OCI-LY3 (cell line): ENCODE results near the gene COL4A4.

Experiments used
- H2AFZ ChIP-seq: fragments of 200-600, 300-600 bp; shearing (Covaris generic); 2 replicates; pipeline ENCODE4 v1.6.0; 2014; ENCODE audit warnings: antibody characterized with exemption, low read depth, low read length
- H3K27ac ChIP-seq: fragments of 200-600, 300-600 bp; sonication (generic); 2 replicates; pipeline ENCODE4 v1.5.1; 2014; ENCODE audit warnings: mild to moderate bottlenecking, low read length, moderate library complexity, mixed read lengths
- H3K27me3 ChIP-seq: fragments of 200-600, 300-600 bp; sonication (generic); 2 replicates; pipeline ENCODE4 v1.6.1; 2014; ENCODE audit warnings: low read depth, low read length, mixed read lengths
- H3K36me3 ChIP-seq: fragments of 200-600, 300-600 bp; sonication (generic); replicated peaks from 2 replicates; pipeline ENCODE3; 2014; ENCODE audit warnings: low read depth, low read length, mixed read lengths
- H3K4me1 ChIP-seq: fragments of 300-600, 200-600 bp; sonication (generic); 2 replicates; pipeline ENCODE4 v1.6.1; 2014; ENCODE audit warnings: low read length, mixed read lengths
- H3K4me2 ChIP-seq: fragments of 200-600, 300-600 bp; sonication (generic); 2 replicates; pipeline ENCODE4 v1.6.1; 2014; ENCODE audit warnings: low read length, mixed read lengths
- H3K4me3 ChIP-seq: fragments of 300-600, 200-600 bp; sonication (generic); 2 replicates; pipeline ENCODE4 v1.5.1; 2014; ENCODE audit warnings: antibody characterized with exemption, mild to moderate bottlenecking, low read length, moderate library complexity
- H3K79me2 ChIP-seq: fragments of 300-600, 200-600 bp; shearing (Covaris generic); 2 replicates; pipeline ENCODE4 v1.6.1; 2014; ENCODE audit warnings: mild to moderate bottlenecking, low read length, mixed read lengths
- H3K9ac ChIP-seq: fragments of 300-600, 200-600 bp; shearing (Covaris generic); 2 replicates; pipeline ENCODE4 v1.6.0; 2014; ENCODE audit warnings: mild to moderate bottlenecking, low read length, moderate library complexity
- H3K9me3 ChIP-seq: fragments of 200-600, 300-600 bp; shearing (Covaris generic); 2 replicates; pipeline ENCODE4 v1.6.1; 2014; ENCODE audit warnings: low read length, mixed read lengths; ENCODE audit not compliant: insufficient read depth
- H4K20me1 ChIP-seq: fragments of 200-600, 300-600 bp; sonication (generic); 2 replicates; pipeline ENCODE4 v1.6.1; 2016; ENCODE audit warnings: low read length, mixed read lengths; ENCODE audit not compliant: insufficient read depth
- EZH2phosphoT487 ChIP-seq: fragments of 200-600 bp; shearing (Covaris generic); IDR thresholded peaks from 2 replicates; pipeline ENCODE4 v1.6.1; 2018; ENCODE audit warnings: antibody characterized with exemption, mixed run types, low read depth
- TF ChIP-seq, protein P1 (sequence below): fragments of 200-600, 300-600 bp; sonication (generic); IDR thresholded peaks from 2 replicates; pipeline ENCODE4 v1.5.1; 2014; ENCODE audit warnings: antibody characterized with exemption, low read length, low read depth

The COL4A4 gene

DNA sequence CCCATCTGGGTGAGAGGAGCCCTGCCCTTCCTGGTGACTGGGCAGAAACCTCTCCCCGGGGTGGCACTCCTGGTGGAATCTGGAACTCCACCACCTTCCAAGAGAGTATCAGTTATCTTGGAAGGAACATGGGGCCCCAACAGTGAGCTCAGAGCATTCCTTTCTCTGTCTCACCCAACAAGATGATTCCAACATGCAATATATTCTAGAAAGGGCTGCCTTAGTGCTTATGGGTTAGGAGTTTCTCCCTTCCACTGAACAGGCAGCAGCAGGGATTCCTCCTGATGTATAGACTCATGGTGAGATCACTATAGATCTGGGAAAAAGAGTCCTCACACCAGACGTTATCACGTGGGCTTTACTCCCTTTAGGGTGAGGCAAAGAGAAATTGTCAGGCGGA is 147.1 kb downstream of the COL4A4 start:
- Histone ChIP-seq H3K9me3 (no peaks in the 10 kb centered on the region), H3K27ac (no peak overlapping the region), H3K4me2 (no peak overlapping the region), H3K4me3 (no peak overlapping the region), H3K27me3 (no peaks in the 10 kb centered on the region), H3K9ac (no peak overlapping the region), H3K4me1 (no peaks in the 10 kb centered on the region), H3K36me3 (no peaks in the 10 kb centered on the region), H2AFZ (no peak overlapping the region), H4K20me1 (no peaks in the 10 kb centered on the region), H3K79me2 (no peaks in the 10 kb centered on the region)
- TF ChIP-seq, protein P1, sequence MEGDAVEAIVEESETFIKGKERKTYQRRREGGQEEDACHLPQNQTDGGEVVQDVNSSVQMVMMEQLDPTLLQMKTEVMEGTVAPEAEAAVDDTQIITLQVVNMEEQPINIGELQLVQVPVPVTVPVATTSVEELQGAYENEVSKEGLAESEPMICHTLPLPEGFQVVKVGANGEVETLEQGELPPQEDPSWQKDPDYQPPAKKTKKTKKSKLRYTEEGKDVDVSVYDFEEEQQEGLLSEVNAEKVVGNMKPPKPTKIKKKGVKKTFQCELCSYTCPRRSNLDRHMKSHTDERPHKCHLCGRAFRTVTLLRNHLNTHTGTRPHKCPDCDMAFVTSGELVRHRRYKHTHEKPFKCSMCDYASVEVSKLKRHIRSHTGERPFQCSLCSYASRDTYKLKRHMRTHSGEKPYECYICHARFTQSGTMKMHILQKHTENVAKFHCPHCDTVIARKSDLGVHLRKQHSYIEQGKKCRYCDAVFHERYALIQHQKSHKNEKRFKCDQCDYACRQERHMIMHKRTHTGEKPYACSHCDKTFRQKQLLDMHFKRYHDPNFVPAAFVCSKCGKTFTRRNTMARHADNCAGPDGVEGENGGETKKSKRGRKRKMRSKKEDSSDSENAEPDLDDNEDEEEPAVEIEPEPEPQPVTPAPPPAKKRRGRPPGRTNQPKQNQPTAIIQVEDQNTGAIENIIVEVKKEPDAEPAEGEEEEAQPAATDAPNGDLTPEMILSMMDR = no peak
- TF ChIP-seq EZH2phosphoT487 = no peak

GRCh38 chr2:227013881-227014280 is 150.1 kb downstream of the COL4A4 start:
- Histone ChIP-seq H3K4me1 (no peaks in the 10 kb centered on the region), H3K36me3 (no peaks in the 10 kb centered on the region)

GRCh38 chr2:227013330-227013729 is 150.7 kb downstream of the COL4A4 start:
- no peak overlapping the region for H3K4me2 ChIP-seq

More at GRCh38 chr2:227013881-227014280, 150.1 kb downstream of the COL4A4 start:
- H2AFZ ChIP-seq = no peak overlapping the region
- no peaks in the 10 kb centered on the region for H3K79me2 ChIP-seq
- no peak overlapping the region for H3K4me3 ChIP-seq
- no peak overlapping the region for H3K27ac ChIP-seq
- TF ChIP-seq, protein P1 = no peak
- no peak for TF ChIP-seq EZH2phosphoT487
- no peak overlapping the region for H3K9ac ChIP-seq
- H3K27me3 ChIP-seq = no peaks in the 10 kb centered on the region
- no peaks in the 10 kb centered on the region for H4K20me1 ChIP-seq
- H3K4me2 ChIP-seq = no peak overlapping the region
- no peaks in the 10 kb centered on the region for H3K9me3 ChIP-seq

DNA sequence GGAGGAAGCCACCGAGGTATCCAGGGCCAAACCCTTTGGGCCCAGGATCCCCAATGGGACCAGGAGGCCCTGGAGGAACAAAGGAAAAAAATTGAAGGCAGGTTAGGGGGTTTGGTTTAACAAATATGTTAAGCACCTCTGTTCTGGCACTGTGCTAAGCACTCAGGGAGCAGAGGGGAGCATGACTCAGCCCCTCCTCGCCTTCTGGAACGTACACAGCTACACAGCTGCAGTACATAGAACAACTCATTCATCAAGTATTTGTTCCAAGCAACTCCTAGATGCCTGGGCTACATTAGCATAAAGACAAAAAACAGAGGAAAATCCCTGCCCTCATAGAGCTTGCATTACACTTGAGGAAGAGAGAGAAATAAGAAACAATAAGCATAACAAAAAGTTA is 153.6 kb downstream of the COL4A4 start:
- Histone ChIP-seq H4K20me1 (no peaks in the 10 kb centered on the region), H3K79me2 (no peaks in the 10 kb centered on the region), H3K4me1 (no peaks in the 10 kb centered on the region), H3K4me3 (no peak overlapping the region), H3K4me2 (no peak overlapping the region), H3K27ac (no peak overlapping the region), H2AFZ (no peak overlapping the region), H3K36me3 (no peaks in the 10 kb centered on the region), H3K9ac (no peak overlapping the region), H3K27me3 (no peaks in the 10 kb centered on the region), H3K9me3 (no peaks in the 10 kb centered on the region)
- TF ChIP-seq, protein P1 = no peak
- TF ChIP-seq EZH2phosphoT487 = no peak

More at GRCh38 chr2:227013330-227013729, 150.7 kb downstream of the COL4A4 start:
- TF ChIP-seq, protein P1 = no peak
- TF ChIP-seq EZH2phosphoT487 = no peak
- no peaks in the 10 kb centered on the region for H4K20me1 ChIP-seq
- H3K27ac ChIP-seq = no peak overlapping the region
- no peaks in the 10 kb centered on the region for H3K9me3 ChIP-seq
- no peak overlapping the region for H2AFZ ChIP-seq
- no peak overlapping the region for H3K9ac ChIP-seq
- no peaks in the 10 kb centered on the region for H3K4me1 ChIP-seq
- H3K4me3 ChIP-seq = no peak overlapping the region
- H3K27me3 ChIP-seq = no peaks in the 10 kb centered on the region
- no peaks in the 10 kb centered on the region for H3K79me2 ChIP-seq
- no peaks in the 10 kb centered on the region for H3K36me3 ChIP-seq
